Esophagus squamous epithelium (tissue), 4 donors: ENCODE data around the gene HSF5.

Experiments
- POLR2A ChIP-seq, 4 donors: fragments of 450-650 bp; IDR thresholded peaks; one replicate each; pipeline ENCODE4 v1.6.1; 2017; ENCODE audit warnings: antibody characterized with exemption in 4 of 4, mild to moderate bottlenecking in 4 of 4, moderate library complexity in 3 of 4
- TF ChIP-seq, protein P1 (sequence below), 6 experiments: fragments of 450-650 bp in 4 of 6; fragments of 200-600 bp in 2 of 6; sonication (generic) in 2 of 6; IDR thresholded peaks; one replicate each; pipeline ENCODE4 v1.5.1; 2016 to 2019; ENCODE audit warnings: antibody characterized with exemption in 6 of 6, mild to moderate bottlenecking in 4 of 6, moderate library complexity in 4 of 6

DNA sequence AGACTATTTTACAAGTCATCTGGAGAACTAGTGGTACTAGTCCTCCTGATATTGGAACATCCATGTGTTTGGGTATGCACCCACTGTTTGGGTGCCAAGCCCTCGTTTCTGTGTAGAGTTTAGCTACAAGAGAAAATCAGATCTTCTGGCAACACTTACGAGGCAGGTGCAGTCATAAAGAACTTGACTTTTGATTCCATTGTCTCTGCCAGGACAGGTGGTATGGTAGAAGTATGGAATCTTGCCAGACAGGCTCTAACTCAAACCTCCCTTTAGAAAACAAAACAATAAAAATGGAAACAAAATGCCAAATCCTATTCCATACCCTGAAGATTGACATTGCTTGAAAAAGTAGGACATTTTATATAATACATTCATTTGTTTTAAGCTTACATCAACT, 86.9 kb downstream of the HSF5 start:
- TF ChIP-seq, protein P1, sequence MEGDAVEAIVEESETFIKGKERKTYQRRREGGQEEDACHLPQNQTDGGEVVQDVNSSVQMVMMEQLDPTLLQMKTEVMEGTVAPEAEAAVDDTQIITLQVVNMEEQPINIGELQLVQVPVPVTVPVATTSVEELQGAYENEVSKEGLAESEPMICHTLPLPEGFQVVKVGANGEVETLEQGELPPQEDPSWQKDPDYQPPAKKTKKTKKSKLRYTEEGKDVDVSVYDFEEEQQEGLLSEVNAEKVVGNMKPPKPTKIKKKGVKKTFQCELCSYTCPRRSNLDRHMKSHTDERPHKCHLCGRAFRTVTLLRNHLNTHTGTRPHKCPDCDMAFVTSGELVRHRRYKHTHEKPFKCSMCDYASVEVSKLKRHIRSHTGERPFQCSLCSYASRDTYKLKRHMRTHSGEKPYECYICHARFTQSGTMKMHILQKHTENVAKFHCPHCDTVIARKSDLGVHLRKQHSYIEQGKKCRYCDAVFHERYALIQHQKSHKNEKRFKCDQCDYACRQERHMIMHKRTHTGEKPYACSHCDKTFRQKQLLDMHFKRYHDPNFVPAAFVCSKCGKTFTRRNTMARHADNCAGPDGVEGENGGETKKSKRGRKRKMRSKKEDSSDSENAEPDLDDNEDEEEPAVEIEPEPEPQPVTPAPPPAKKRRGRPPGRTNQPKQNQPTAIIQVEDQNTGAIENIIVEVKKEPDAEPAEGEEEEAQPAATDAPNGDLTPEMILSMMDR (IDR thresholded peaks at IDR 0.05), result no peak
- no peak for TF ChIP-seq POLR2A (IDR thresholded peaks at IDR 0.05)
